Kidney (tissue), 22 donors: ENCODE measurements around the gene ETAA1. TPM values are rescaled to one million over a fixed set of nuclear protein-coding genes. Genes with fewer than 3 reads are reported as not detected.
A peak's percentile ranks its signal among the peaks of the same experiment; 100 is the strongest.

ENCODE experiments used
- DNase-seq, 5 donors: peaks; one replicate each; pipeline ENCODE4 v3.0.0-alpha.2; 2013 to 2020
- FAIRE-seq: peaks from 2 replicates; lab custom pipeline; 2012; peaks lifted over from hg19 to GRCh38; lab: Jason Lieb, UNC
- H3K27ac ChIP-seq, 2 donors: one replicate each; pipeline ENCODE4 v1.7.0; 2013; ENCODE audit warnings: low read depth in 2 of 2, low read length in 2 of 2, inconsistent platforms in 1 of 2
- H3K27me3 ChIP-seq: one replicate; pipeline ENCODE4 v1.7.1; 2013; ENCODE audit warnings: low read length, inconsistent platforms; ENCODE audit not compliant: control insufficient read depth, insufficient read depth
- H3K36me3 ChIP-seq, 3 donors: one replicate each; pipeline versions ENCODE4 v1.7.0 to v1.7.1; 2013; ENCODE audit warnings: low read length in 3 of 3, control low read depth in 1 of 3, inconsistent platforms in 1 of 3; ENCODE audit not compliant: insufficient read depth in 3 of 3, control insufficient read depth in 2 of 3
- H3K4me1 ChIP-seq, 3 donors: one replicate each; pipeline versions ENCODE4 v1.7.0 to v1.7.1; 2013; ENCODE audit warnings: low read length in 3 of 3, inconsistent platforms in 1 of 3, low read depth in 1 of 3; ENCODE audit not compliant: control insufficient read depth in 2 of 3, insufficient read depth in 2 of 3
- H3K4me3 ChIP-seq, 3 donors: one replicate each; pipeline versions ENCODE4 v1.7.0 to v1.8.1; 2013; ENCODE audit warnings: low read length in 3 of 3, control low read depth in 1 of 3, inconsistent platforms in 1 of 3
- H3K9ac ChIP-seq, 3 donors: one replicate each; pipeline versions ENCODE4 v1.7.0 to v1.7.1; 2013; ENCODE audit warnings: low read length in 3 of 3, control low read depth in 1 of 3, inconsistent platforms in 1 of 3
- H3K9me3 ChIP-seq, 3 donors: one replicate each; pipeline versions ENCODE4 v1.7.0 to v1.7.1; 2013; ENCODE audit warnings: low read length in 3 of 3, control low read depth in 1 of 3, inconsistent platforms in 1 of 3; ENCODE audit not compliant: control insufficient read depth in 2 of 3, insufficient read depth in 1 of 3
- CTCF ChIP-seq: IDR thresholded peaks from 3 replicates; pipeline ENCODE4 v1.5.1; 2012; ENCODE audit warnings: mild to moderate bottlenecking, moderate library complexity, borderline replicate concordance; ENCODE audit not compliant: insufficient read depth; ENCODE audit errors: extremely low read depth
- intact Hi-C: fragments of 100-400 bp; cut with DNase I; formaldehyde crosslinking; loops from one replicate; pipeline ENCODE4 v1.11.1; 2022
- long read RNA-seq, 10 donors: library from polyadenylated mRNA in 1 of 10; unstranded in 1 of 10; transcript quantifications; one replicate each; pipeline ENCODE4 v2.0.0 and lab custom pipeline, GENCODE V29; 2021 to 2026
- polyA plus RNA-seq: library from polyadenylated mRNA; stranded (reverse); fragments of 350-450 nt; fragmentation: Illumina TruSeq; extraction: RNeasy Lipid Tissue Mini Kit (QIAGEN cat#74804); gene quantifications from one replicate; pipeline ENCODE4 v1.2.3, GENCODE V29; 2014; ENCODE audit warnings: low read depth, low replicate concordance; ENCODE audit not compliant: insufficient read depth
- total RNA-seq: library from RNA; stranded (reverse); fragmentation: NEBNext Ultra II Directional; extraction: Animal tissue kit (Norgen Biotek cat#: 25700); gene quantifications from one replicate; pipeline ENCODE4 v1.2.1, GENCODE V29; 2021
- donor health status: control.
- donor health status: control.
- donor health status: control.
- donor health status: control.
- donor health status: control.
- donor health status: DM: yes; HTN: yes; CAD: no.
- donor health status: Normal renal cell carcinoma (clear cell type).

ETAA1 gene
- total RNA-seq (14.7 TPM), polyA plus RNA-seq (7.6 TPM)
- long read RNA-seq, donor 1, partial matches to known transcripts: 6 of 8 reads
- long read RNA-seq, donor 1, other reads (novel, unspliced or antisense): 0 of 8 reads
- long read RNA-seq, donor 2, partial matches to known transcripts: 9 of 9 reads
- long read RNA-seq, donor 2, other reads (novel, unspliced or antisense): 0 of 9 reads
- long read RNA-seq, donor 3, partial matches to known transcripts: 6 of 9 reads
- long read RNA-seq, donor 3, other reads (novel, unspliced or antisense): 0 of 9 reads
- long read RNA-seq, donor 4, partial matches to known transcripts: 0 of 1 reads
- long read RNA-seq, donor 4, other reads (novel, unspliced or antisense): 0 of 1 reads
- long read RNA-seq, donor 5: 0 reads
- long read RNA-seq, donor 6, partial matches to known transcripts: 0 of 2 reads
- long read RNA-seq, donor 6, other reads (novel, unspliced or antisense): 0 of 2 reads
- long read RNA-seq, donor 7, transcript ETAA1-201 (6 exons, 3,418 nt): major isoform, 7 of 11 reads
- long read RNA-seq, donor 7, partial matches to known transcripts: 4 of 11 reads
- long read RNA-seq, donor 7, other reads (novel, unspliced or antisense): 0 of 11 reads
- long read RNA-seq, donor 8, partial matches to known transcripts: 8 of 9 reads
- long read RNA-seq, donor 8, other reads (novel, unspliced or antisense): 0 of 9 reads
- long read RNA-seq, donor 9, partial matches to known transcripts: 0 of 1 reads
- long read RNA-seq, donor 9, other reads (novel, unspliced or antisense): 0 of 1 reads
- long read RNA-seq, donor 10, partial matches to known transcripts: 5 of 6 reads
- long read RNA-seq, donor 10, other reads (novel, unspliced or antisense): 0 of 6 reads

DNA sequence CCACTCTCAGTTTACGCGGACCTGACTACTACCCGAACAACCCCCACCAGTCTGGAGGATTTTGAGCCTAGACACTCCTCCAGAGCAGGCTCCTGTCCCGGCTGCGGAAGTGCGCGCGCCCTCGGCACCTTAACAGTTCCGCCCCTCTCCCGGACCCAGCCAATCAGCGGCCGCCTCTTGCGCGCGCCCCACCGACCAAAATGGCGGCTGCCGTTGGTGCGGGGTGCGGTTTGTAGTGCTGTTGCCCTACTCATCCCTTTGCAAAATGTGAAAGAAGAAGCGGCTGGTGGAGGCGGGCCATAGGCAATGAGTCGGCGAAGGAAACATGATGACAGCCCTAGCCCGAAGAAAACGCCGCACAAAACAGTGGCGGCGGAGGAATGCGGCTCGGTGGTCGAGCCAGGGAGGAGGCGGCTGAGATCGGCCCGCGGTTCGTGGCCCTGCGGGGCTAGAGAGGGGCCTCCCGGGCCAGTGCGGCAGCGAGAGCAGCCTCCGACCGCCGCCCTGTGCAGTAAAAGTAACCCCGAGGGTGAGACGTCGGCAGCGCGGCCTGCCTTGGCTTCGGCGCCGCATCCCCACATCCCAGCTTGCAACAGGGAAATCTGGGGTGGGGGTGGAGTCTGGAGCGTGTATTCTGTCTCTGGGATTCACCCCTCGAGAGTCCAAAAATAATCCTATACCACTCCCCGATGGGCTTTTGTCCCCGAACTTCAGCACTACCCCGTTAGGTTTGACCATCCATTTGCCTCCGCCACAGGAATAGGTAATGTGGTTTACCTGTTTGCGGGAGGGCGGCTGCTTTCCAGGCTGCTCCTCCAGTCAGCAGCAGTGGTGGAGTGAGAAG is at the start of gene ETAA1:
ETAA1 (plus strand) TSS at position 191 of the 844 bp plus-strand sequence; CDS start at position 307, 116 bp downstream.
- Histone ChIP-seq H3K4me1 (no peaks in the 10 kb centered on the region), H3K4me3 (peak within 1 kb of the TSS; percentile 91 to 94 (median 94)), H3K9ac (peak within 1 kb of the TSS; percentile 85 to 97 (median 96)), H3K27ac (peak within 1 kb of the TSS; percentile 81 to 94), H3K27me3 (no peaks in the 10 kb centered on the region), H3K36me3 (no peaks in the 10 kb centered on the region), H3K9me3 (no peaks in the 10 kb centered on the region)
- FAIRE-seq (no peak), DNase-seq (peak; percentile 94 to 97 (median 96))
- TF ChIP-seq CTCF: no peak
- intact Hi-C loops: no loop called here

GRCh38 chr2:67366832-67367412 is 30.2 kb upstream of the ETAA1 start:
- Histone ChIP-seq H3K4me3 (no peak overlapping the region), H3K4me1 (no peaks in the 10 kb centered on the region), H3K9ac (no peak overlapping the region), H3K27ac (no peak overlapping the region), H3K9me3 (no peaks in the 10 kb centered on the region), H3K27me3 (no peaks in the 10 kb centered on the region), H3K36me3 (no peaks in the 10 kb centered on the region)
- no peak for TF ChIP-seq CTCF
- intact Hi-C loops: no loop called here
- FAIRE-seq (no peak), DNase-seq (no peak)

DNA sequence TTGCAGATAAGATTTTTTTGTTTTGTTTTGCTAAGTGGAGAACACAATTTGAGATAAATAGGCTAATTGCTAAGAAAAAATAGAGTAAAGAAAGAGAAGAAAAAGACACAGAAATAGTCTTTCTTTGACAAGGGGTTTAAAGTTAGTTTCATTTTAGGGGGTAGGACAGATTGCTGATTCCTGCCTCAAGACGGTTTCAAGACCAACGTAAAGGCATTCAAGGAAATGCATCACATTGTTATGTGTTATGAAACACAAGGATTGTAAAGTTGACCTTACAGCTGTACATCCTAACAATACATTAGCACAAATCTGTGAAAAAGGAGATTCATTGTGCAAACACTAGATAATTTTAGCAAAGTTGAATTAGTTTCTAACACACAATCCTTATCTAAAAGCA is 22.7 kb upstream of the ETAA1 start:
- H3K9me3 ChIP-seq: no peaks in the 10 kb centered on the region
- peak overlapping the region in 2 of 3 donors; percentile 4 to 34 for H3K4me3 ChIP-seq
- TF ChIP-seq CTCF: no peak
- H3K27me3 ChIP-seq: no peaks in the 10 kb centered on the region
- H3K9ac ChIP-seq: no peak overlapping the region
- H3K36me3 ChIP-seq: no peaks in the 10 kb centered on the region
- no peak for DNase-seq
- FAIRE-seq: no peak
- H3K4me1 ChIP-seq: no peaks in the 10 kb centered on the region
- no peak overlapping the region for H3K27ac ChIP-seq
- intact Hi-C loops: no loop called here
